GM21723 (cell line): ENCODE results near the gene TPD52L3.
A peak's percentile ranks its signal among the peaks of the same experiment; 100 is the strongest.

Experiments
- ATAC-seq: cut with Tn5 transposase; IDR thresholded peaks from one replicate; pipeline ENCODE4 v1.9.1; 2021; ENCODE audit warnings: mild to moderate bottlenecking, moderate library complexity; ENCODE audit not compliant: unreplicated experiment

The TPD52L3 gene

DNA sequence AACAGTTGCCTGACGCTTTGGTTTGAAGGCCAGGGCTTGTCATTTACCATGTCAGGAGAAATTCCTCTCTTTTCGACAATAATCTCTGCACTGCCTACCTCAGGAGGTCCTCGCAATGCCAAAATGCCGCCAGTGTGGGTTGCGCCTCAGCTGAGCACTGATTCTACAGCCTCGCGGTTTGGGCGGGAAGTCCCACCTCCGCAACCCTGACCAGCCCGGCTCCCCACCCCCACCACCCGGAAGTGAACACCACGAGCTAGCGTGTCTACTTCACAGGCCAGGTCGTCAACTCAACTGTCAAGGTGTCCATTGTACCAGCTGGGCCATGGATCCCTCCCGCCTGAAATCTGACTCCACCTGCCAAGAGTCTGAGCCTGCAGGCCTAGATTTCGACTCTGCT is at the start of gene TPD52L3:
TSS of gene TPD52L3 (plus strand) at position 273 of the 400 bp plus-strand sequence. CDS start 221 bp downstream, outside the sequence.
- no peak for ATAC-seq

DNA sequence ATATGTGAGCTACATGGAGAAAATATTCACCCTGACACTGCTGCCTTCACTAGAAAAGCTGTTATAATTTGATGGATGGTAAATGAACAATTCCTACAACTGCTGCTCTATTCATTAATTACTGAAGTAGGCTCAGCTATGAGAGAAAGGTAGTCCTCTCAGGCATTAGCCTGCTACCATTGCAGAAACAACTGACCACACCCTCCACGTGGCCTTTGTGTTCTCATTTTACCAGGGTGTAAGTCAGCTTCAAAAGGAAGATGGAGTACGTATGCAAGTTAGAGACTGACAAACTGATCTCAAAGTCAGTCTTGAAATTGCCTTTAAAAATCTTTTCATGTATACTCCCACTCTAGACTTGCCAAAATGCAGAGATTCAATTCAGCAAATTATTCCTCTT is 26.3 kb upstream of the TPD52L3 start:
- no peak for ATAC-seq

DNA sequence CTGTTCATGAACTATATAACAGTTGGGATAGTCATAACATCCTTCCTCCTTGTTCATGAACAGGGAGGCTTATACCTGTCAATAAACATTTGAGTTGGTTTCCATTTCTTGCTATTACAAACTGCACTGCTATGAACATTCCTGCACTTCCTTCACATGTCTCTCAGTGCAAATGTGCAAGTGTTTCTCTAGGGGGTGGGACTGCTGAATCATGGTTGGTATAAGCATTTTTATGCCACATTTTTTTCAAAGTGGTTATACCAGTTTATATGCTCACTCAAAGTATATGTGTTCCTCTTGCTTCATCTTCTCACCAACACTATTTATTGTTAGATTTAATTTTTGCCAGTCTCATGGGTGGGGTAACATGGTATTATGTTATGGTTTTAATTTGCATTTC is 25.8 kb upstream of the TPD52L3 start:
- ATAC-seq: no peak

DNA sequence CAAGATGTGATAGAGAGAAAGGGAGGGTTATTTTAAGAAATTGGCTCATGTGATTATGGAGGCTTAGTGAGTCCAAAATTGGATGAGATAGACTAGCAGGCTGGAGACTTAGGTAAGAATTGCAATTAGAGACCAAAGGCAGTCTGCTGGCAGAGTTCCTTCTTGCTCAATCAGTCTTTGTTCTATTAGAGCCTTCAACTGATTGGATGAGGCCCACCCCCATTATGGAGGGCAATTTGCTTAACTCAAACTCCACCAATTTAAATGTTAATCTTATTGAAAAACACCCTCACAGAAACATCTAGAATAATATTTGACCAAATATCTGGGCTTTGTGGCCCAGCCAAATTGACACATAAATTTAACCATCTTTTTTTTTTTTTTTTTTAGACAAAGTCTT is 23.9 kb upstream of the TPD52L3 start:
- ATAC-seq: no peak

DNA sequence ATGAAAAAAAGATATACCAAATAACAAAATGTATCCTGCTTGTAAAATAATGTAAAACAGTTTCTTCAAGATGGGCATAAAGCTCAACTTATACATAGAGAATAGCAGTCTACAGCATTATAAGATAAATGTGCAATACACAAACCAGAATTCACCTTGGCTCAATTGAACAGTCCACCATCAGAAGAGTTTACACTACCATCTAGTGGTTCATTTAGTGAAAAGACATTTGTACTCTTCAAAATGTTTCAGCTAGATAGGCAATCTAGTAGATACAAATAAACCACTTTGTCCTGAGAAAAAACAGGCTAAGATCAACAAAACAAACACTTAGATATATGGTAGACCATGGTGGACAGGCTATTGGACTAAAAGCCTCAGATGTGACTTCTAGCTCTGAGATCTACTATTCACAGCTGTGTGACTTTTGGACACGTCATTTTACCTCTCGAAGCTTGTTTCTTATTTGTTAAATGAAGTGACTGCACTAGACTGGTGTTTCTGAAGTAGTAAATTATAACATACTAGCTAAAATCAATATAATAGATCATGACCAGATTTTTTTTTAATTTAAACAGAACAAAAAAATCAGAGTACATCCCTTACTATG is 22.1 kb upstream of the TPD52L3 start:
- no peak for ATAC-seq

DNA sequence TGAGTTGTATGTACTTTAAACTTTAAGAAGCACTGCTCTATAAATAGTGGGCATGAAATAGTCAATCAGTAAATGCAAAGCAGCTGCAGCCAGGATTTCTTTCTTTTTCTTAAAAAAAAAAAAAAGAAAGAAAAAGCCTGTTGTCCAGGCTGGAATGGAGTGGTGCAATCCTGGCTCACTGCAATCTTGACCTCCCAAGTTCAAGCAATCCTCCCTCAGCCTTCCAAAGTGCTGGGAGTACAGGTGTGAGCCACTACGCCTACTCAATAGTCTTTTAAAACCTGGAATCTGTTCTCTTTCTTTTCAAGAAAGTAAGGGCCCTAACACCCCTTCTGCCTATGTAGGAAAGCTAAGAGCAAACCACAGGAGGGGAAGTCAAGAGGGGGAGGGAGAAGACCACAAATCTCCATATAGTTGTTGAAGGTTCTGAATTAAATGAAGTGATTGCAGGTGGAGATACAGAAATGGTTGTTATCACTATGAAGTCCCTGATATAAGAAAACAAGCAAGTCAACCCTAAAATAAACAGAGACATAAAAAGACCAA is 20.6 kb upstream of the TPD52L3 start:
- no peak for ATAC-seq

DNA sequence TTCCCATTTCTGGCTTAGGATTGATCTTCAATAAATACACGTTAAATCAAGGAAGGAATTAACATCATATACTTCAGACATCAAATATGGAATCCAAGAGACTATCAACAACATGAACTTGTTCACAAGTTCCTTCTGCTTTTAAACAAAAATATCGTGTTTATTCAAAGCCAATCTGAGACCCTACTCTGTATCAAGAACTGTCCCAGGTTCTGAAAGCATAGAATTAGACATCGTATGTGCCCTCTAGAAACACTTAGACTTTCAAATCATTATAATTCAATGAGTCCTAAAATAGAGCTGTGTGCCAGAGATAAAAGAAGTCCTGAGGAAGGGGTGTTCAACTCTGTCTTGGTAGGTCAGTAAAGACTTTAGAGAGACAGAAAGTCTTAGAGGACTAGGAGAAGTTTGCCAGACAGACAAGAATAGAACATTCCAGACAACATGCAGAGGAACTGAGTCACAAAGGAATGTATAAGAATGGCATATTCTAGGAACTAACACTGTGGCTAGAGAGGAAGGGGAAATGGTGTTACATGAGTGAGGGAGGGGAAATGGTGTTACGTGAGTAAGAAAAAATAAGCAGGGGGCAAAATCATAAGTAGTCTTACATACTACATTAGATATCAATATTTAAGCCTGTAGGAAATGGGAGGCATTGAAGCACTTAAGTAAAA is 2.9 kb downstream of the TPD52L3 start:
- ATAC-seq: no peak

DNA sequence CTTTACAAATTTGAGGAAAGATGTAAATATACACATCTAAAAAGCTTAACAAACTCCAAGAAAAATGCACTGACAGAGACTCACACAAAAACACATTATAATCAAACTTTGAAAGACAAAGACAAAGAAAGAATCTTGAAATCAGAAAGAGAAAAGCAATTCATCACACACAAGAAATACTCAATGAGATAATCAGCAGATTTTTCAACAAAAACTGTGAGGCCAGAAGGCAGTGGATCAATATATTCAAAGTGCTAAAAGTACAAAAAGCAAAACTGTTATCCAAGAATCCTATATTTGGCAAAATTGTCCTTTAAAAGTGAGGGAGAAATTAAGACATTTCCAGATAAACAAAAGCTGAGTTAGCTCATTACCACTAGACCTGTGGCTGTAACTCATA is 6.1 kb downstream of the TPD52L3 start:
- no peak for ATAC-seq

DNA sequence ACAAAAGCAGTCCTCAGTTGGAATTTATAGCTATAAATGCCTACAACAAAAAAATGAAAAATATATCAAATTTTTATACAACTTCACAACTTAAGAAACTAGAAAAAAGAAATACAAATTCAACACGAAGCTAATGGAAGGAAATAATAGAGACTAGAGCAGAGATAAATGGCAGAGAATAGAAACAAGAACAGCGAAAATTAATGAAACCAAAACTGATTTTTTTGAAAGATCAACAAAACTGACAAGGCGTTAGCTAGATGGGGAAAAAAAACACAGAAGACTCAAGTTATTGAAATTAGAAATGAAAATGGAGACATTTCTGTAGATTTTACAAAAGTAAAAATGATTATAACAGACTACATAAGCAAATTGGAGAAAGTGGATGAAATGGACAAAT is 20.6 kb downstream of the TPD52L3 start:
- no peak for ATAC-seq

DNA sequence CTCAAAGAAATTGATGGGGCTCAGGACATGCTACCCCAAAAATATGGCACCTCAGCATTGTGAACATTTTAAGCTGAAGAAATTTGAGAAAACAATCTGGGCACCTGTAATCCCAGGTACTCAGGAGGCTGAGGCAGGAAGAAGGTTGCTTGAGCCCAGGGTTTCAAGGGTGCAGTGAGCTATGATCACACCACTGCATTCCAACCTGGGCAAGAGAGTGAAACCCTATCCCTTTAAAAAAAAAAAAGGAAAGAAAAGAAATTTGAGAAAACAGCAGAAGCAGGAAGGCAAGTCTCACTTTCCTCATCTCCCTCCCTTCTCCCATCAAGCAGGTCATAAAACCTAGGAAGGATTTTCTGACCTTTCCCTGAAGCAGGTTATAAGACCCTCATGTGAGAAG is 23.6 kb downstream of the TPD52L3 start:
- no peak for ATAC-seq

DNA sequence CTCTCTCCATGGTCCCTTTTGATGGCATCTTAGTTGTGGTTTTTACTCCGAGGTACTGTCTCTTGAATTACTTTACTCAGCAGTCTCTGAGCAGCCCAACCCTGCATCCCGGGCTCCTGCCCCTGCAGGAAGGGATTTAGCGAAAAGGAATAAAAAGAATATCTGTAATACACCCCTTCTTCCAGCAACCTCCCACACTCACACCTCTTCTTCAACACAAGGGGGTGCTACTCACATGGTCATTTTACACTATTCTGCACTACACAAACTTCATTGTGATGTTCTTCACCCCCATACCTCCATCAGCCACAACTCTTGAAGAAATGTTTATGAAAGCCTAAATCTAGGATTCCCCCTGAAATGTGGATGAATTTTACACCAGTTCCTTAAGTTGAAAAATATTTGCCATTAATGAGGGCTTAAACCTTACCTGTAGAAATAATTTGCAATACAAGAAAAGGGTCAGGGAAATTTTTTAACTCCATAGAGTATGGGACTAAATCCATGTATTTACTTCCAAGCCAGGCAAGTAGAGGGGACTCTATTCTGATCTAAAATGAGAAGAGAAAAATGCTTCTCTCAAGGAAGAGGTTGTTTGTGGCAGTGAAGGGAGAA is 26.0 kb downstream of the TPD52L3 start:
- ATAC-seq: peak; percentile 82

DNA sequence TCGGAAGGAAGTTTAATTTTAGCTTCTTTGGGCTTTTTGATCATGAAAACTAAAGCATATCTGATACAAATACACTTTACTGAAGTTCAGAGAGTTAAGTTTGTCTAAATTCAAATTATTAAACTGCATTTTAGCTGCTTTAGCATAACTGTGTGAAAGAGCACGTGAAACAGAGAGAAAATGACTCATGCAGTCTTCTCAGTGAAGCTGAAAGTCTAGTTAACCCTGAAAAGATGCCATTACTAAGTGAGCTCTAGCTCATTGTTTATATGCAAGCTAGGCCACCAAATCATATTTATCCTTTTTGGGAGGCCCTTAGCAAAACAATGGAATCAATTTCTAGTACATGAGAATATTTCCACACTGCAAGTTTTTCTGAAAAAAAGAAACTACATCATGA is 27.6 kb downstream of the TPD52L3 start:
- peak; percentile 76 for ATAC-seq

DNA sequence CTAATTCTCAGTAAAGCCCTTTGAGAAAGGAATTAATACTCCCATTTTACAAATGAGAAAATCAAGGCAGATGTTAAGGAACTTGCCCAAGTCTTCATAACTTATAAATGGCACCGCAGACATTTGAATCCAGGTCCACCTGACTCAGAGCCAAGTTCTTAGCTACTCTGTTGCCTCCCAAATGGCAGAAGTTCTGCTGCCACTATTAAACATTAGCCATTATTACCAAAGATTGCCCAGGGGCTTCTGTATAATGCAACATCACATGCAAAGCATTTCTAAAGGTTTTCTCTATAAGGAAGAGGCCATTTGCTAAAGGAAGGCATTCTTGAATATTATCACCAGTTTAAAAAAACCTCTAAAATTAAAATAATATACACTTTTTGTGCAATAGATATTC is 28.3 kb downstream of the TPD52L3 start:
- ATAC-seq: no peak

DNA sequence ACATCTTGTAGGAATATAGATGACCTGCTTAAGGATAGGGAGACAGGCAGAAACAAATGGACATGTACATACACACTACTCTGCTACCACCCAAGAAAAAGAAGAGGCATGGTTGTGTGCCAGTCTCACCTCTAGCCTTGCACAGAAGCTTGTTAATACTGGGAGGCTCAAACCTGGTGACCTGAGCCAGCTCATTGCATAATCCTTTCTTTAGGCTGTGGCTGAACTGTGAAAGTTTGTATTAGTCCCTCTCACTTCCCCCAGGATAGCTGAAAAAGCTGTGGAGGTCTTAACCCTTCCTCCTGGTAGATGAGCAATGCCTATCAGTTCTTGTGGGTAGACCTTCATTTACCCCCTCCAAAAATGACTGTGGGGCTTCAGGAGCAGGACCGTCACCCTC is 28.7 kb downstream of the TPD52L3 start:
- ATAC-seq: no peak

DNA sequence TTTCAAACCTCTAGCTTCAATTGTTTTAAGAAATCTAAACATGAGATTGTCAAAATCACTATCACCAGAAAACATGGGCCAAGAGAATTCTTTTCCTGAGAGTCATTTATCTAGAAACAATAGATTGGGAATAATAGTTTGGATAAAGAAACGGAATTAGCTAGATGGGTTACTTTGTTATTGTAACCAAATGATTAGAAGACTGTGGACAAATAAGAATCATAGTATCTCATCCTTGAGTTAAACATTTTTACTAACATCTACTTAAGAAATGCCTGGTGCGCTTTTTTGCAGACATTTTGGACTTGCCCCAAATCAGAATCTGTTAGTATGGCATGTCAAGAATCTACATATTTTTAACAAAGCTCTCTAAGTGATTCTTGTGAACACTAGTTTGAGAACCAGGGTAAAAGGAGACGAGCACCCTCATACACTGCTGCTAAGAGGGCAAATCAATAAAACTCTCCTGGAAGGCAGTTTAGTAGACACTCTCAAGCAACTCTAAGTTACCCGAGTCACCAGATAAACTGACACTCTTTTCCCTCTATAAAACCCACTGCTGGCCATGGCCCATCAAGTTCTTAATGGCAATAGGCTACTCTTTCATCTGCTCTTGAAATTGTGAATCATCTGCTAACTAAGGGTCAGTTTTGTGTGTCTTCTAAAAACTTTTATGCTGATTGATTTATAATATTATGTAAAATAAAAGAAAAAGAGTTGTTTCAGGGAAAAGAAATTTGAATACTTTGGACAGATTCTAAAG is 39.1 kb downstream of the TPD52L3 start:
- no peak for ATAC-seq

DNA sequence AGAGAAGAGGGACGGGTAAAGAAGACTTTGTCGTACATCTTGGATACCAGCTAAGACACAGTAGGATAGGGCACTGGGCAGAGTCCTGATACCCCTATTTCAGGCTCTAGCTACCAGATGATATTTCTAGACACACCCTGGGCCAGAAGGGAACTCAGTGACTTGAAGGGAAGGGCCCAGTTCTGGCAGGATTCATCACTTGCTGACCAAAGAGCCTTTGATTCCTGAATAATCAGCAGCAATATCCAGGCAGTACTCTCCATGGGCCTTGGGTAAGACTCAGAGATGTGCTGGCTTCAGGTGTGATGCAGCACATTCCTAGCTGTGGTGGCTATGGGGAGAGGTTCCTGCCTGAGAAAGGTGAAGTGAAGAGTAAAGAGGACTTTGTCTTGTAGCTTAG is 40.7 kb downstream of the TPD52L3 start:
- no peak for ATAC-seq
